Epithelial cell of esophagus (primary cell): ENCODE data around the gene POLR3K.
"Not testable (repeated sequence)": the region's sequence is repeated elsewhere in the genome, so short reads cannot be mapped to it uniquely, and the experiment has no call there.

Experiments used
- DNase-seq: peaks from one replicate; pipeline ENCODE4 v3.0.0; 2010; ENCODE audit warnings: low read depth
- H3K4me3 ChIP-seq: 2 replicates; pipeline ENCODE4 v1.5.1; 2011; ENCODE audit warnings: mild to moderate bottlenecking, low read length, control low read depth
- CTCF ChIP-seq: IDR thresholded peaks from 2 replicates; pipeline ENCODE4 v1.5.1; 2011; ENCODE audit warnings: low read depth, mild to moderate bottlenecking, low read length, control low read depth, inconsistent platforms; ENCODE audit not compliant: insufficient read depth; ENCODE audit errors: missing control alignments

The POLR3K gene

GRCh38 chr16:47234-47633 is 6.2 kb downstream of the POLR3K start:
- DNase-seq, result no peak
- no peak overlapping the region for H3K4me3 ChIP-seq
- no peak for TF ChIP-seq CTCF

GRCh38 chr16:46510-46909 is 6.9 kb downstream of the POLR3K start:
- DNase-seq, H3K4me3 ChIP-seq: not testable (repeated sequence)

DNA sequence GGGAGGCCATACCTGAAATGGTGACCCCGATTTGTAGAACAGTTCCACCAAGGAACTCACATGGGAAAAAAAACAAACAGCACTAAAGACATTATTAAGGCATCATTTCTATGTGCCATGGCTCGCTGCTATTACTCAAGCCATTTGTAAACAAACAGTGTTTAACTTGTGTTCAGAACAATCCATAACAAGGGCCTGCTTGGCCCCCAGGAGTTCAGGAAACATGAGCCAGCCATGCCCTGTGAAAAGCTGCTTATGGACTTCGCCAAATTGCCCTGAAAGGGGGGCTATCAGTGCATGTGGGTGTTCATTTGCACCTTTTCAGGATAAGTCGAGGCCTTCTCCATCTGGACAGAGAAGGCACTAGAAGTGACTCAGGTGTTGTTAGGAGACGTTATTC is 8.0 kb downstream of the POLR3K start:
- no peak overlapping the region for H3K4me3 ChIP-seq
- no peak for TF ChIP-seq CTCF
- DNase-seq, result no peak

DNA sequence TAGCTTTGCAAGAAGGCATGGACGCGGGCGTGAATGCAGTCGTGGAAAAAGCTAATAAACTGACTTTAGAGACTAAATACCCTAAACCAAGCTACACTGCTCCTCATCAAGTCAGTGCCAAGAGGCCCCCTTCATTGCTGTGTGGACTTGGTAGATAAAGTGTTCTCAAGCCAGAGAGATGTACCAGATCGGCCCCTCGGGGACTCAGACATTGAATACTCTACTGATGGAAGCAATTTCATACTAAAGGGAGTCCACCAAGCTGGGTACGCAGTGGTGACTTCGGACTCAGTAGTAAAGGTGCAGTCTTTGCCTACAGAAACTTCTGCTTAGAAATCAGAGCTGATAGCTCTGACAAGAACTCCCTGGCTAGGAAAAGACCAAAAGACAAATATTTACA is 8.8 kb downstream of the POLR3K start:
- no peak overlapping the region for H3K4me3 ChIP-seq
- no peak for DNase-seq
- TF ChIP-seq CTCF, result no peak

GRCh38 chr16:43294-43693 is 10.1 kb downstream of the POLR3K start:
- no peak overlapping the region for H3K4me3 ChIP-seq
- DNase-seq, result no peak
- TF ChIP-seq CTCF, result no peak

DNA sequence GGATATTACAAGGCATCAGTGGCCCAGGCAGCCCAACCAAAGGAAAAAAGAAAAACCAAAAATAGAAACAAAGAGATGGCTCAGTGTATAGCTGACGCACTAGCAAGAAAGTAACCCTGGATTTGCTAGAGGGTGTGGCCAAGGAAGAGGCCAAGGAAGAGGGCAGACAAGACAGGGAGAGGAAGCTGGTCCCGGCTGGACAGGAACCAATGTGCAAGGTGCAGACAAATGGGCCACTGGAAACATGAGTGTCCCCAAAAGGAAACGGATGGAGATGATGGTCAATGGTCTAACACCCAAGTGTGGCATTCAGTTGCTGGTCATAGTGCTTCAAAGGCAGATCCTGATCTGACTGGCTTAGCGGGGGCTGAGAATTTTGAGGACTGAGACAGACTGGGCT is 10.7 kb downstream of the POLR3K start:
- TF ChIP-seq CTCF, result no peak
- H3K4me3 ChIP-seq, result no peak overlapping the region
- no peak for DNase-seq

- DNase-seq, result no peak
- H3K4me3 ChIP-seq, result no peak overlapping the region
- no peak for TF ChIP-seq CTCF
Measured at GRCh38 chr16:42069-42457, 11.3 kb downstream of the POLR3K start.

GRCh38 chr16:41439-42068 is 11.9 kb downstream of the POLR3K start:
- no peak for TF ChIP-seq CTCF
- H3K4me3 ChIP-seq, result no peak overlapping the region
- DNase-seq, result no peak
